Posterior vena cava (tissue), 2 donors: ENCODE data around the gene DOCK8. TPM values are rescaled to one million over a fixed set of nuclear protein-coding genes. Genes with fewer than 3 reads are reported as not detected.

Source experiments
- DNase-seq: peaks from one replicate; pipeline ENCODE4 v3.0.0-alpha.2; 2020; ENCODE audit warnings: low spot score
- intact Hi-C, 2 donors: fragments of 100-400 bp; cut with DNase I; formaldehyde crosslinking; loops; one replicate each; pipeline versions ENCODE4 v1.14.1 to v1.14.2; 2022 to 2023
- total RNA-seq, 2 donors: library from RNA; stranded (reverse); fragmentation: NEBNext Ultra II Directional; extraction: Animal tissue kit (Norgen Biotek cat#: 25700); gene quantifications; one replicate each; pipeline ENCODE4 v1.2.1, GENCODE V29; 2021
- donor health status: DM: yes; HTN: yes; CAD: no.
- donor health status: DM: yes; HTN: yes; CAD: no.

The DOCK8 gene
- total RNA-seq, 2 donors from 2014 or later: 17.9 to 20.6 TPM

GRCh38 chr9:504921-505740, 290.5 kb downstream of the DOCK8 start:
- intact Hi-C loops: no loop called here
- DNase-seq: no peak

GRCh38 chr9:505741-506059, 291.0 kb downstream of the DOCK8 start:
- intact Hi-C loops: no loop called here
- DNase-seq: no peak

DNA sequence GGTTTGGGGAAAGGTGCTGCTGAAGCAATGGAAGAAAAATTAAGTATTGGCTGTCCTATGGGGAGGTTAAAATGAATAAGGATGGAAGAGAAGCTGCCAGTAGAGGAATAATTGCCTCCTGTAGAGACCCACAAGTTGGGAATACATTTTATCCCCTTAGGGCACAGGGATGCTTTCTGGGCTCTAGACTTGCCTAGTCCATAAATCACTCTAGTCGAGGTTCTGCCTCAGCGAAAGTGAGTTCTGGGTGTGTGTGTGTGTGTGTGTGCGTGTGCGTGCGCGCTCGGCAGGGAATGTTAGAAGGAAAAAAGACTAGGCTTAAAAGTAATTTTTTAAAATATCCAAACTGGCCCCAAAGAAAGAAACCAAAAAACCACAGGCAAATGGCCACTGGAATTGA, 291.6 kb downstream of the DOCK8 start:
- DNase-seq: no peak
- intact Hi-C loops: no loop called here

- DNase-seq: no peak
- intact Hi-C loops: no loop called here
Measured at GRCh38 chr9:511861-512260, 297.2 kb downstream of the DOCK8 start.

DNA sequence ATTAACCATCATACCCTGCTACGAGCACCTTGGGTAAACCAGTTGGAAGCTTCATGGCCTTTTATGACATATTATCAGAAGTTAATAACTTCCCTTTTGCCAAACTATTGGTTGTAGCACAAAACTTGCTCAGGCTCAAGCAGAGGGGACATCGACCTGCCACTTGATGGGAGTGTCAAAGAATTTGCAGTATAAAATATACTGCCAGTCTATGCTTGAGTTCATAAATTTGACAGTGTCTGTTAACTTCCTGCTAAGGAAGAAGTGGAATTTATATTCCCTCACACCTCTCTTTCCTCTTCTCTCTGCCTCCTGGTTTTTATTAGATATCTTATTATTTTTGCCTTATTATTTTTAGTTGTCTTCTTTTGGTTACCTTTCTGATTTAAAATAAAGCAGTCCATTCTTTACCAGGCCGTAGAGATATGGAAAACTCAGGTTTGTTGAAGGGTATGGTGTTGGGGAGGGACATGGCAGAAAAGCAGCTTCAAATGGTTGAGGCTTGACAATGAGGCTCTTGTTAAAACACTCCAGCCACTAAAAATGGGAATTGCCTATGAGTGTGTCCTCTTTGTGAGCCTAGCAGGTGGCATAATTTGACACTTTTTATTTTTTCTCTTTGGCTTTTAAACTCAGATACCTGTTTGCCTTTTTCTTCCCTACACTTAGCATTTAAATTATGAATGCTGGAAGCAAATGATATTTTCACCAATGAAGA, 298.0 kb downstream of the DOCK8 start:
- DNase-seq: no peak
- intact Hi-C loops: no loop called here

Other genes starting within 250 kb of the DOCK8 start
- gene WASHC1, start 185.4 kb upstream of the DOCK8 start, total RNA-seq: 10 to 100 TPM; 12.9 to 13.5 TPM
- gene FOXD4, start 96.4 kb upstream of the DOCK8 start, total RNA-seq: under 1 TPM; 0.24 to 0.32 TPM
- gene ZNG1A, start 35.8 kb upstream of the DOCK8 start, total RNA-seq: 10 to 100 TPM; 26.7 to 35.7 TPM